Activated naive CD8-positive, alpha-beta T cell (primary cell): ENCODE data around the gene SPATA20.

Source experiments
- H3K27ac Mint-ChIP-seq: one replicate; pipeline ENCODE4 v1.8.0; 2021; ENCODE audit warnings: mixed read lengths
- H3K27me3 Mint-ChIP-seq: one replicate; pipeline ENCODE4 v1.8.0; 2021; ENCODE audit warnings: mixed read lengths
- H3K36me3 Mint-ChIP-seq: one replicate; pipeline ENCODE4 v1.8.0; 2021; ENCODE audit warnings: mixed read lengths
- H3K4me1 Mint-ChIP-seq: one replicate; pipeline ENCODE4 v1.8.0; 2021; ENCODE audit warnings: low read depth, mixed read lengths
- H3K4me3 Mint-ChIP-seq: one replicate; pipeline ENCODE4 v1.8.0; 2021; ENCODE audit warnings: mild to moderate bottlenecking, mixed read lengths
- H3K9me3 Mint-ChIP-seq: one replicate; pipeline ENCODE4 v1.8.0; 2021; ENCODE audit warnings: low read depth, mixed read lengths

SPATA20 gene

DNA sequence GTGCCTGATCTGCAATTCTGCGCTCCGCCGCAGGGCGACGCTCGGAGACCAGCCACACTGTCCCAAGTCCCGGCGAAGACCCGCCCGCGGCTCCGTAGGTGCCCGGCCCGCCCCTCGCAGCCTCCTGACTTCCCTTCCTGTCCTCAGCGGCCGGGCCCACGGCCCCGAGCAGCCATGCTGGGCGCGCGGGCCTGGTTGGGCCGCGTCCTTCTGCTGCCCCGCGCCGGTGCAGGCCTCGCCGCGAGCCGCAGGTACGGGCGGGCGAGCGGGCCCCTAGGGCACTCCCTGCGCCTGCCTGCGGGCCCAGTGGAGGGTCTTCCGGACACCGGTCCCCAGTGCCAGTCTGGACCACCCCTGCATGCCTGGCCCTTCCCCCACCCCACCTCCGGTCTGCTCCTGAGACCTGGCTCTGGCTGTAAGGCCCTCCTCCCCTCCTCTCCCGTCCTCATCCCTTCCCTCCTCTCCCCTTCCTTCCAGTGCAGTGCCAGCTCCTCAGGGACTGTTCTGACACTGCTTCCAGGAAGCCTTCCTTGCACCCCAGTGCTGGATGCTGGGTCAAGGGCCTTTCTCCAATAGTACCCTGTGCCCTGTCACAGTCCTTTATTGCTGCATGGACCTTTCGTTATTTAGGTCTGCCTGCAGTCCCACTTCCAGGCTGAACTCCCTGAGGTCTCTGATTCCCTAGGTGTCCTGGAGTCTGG is at the start of gene SPATA20:
TSS of gene SPATA20 (plus strand) at position 140 of the 701 bp plus-strand sequence. CDS start at position 175, 35 bp downstream.
- H3K4me3 Mint-ChIP-seq: peak within 1 kb of the TSS; percentile 84
- peaks cover 18% of the 10 kb centered on the region for H3K4me1 Mint-ChIP-seq
- H3K36me3 Mint-ChIP-seq: no peaks in the 10 kb centered on the region
- H3K27ac Mint-ChIP-seq: peak within 1 kb of the TSS; percentile 54
- no peaks in the 10 kb centered on the region for H3K9me3 Mint-ChIP-seq
- peaks cover 3% of the 10 kb centered on the region for H3K27me3 Mint-ChIP-seq

GRCh38 chr17:50498021-50498874 is 48.7 kb upstream of the SPATA20 start:
- no peaks in the 10 kb centered on the region for H3K4me1 Mint-ChIP-seq
- H3K27ac Mint-ChIP-seq: no peak overlapping the region
- no peak overlapping the region for H3K4me3 Mint-ChIP-seq
- no peaks in the 10 kb centered on the region for H3K9me3 Mint-ChIP-seq
- H3K27me3 Mint-ChIP-seq: no peaks in the 10 kb centered on the region
- H3K36me3 Mint-ChIP-seq: no peaks in the 10 kb centered on the region

DNA sequence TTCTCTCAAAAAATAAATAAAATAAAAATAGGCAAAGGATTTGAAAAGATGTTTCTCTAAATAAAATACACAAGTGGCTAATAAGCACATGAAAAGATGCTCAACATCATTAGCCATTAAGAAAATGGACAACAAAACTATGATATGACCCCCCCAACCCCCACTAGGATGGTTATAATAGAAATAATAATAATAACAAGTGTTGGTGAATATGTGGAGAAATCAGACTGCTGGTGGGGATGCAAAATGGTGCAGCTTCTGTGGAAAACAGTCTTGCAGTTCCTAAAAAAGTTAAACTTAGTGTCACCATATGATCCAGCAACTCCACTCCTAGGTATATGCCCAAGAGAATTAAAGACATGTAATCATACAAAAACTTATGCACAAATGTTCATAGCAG is 47.7 kb upstream of the SPATA20 start:
- no peak overlapping the region for H3K27ac Mint-ChIP-seq
- no peak overlapping the region for H3K4me3 Mint-ChIP-seq
- H3K27me3 Mint-ChIP-seq: no peaks in the 10 kb centered on the region
- no peaks in the 10 kb centered on the region for H3K9me3 Mint-ChIP-seq
- H3K4me1 Mint-ChIP-seq: peaks cover 7% of the 10 kb centered on the region
- H3K36me3 Mint-ChIP-seq: no peaks in the 10 kb centered on the region

DNA sequence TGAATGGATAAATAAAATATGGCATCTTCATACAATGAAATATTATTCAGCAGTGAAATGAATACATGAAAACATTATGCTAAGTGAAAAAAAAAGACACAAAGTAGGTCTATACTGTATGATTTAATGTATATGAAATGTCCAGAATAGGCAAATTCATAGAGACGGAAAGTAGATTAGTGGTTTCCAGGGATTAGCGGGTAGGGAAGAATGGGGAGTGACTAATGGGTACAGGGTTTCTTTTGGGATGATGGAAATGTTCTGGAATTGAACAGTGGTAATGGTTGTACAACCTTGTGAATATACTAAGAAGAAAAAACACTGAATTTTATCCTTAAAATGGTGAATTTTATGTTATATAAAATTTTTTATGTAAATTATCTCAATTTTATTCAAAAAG is 47.3 kb upstream of the SPATA20 start:
- no peaks in the 10 kb centered on the region for H3K9me3 Mint-ChIP-seq
- H3K4me3 Mint-ChIP-seq: no peak overlapping the region
- H3K27ac Mint-ChIP-seq: no peak overlapping the region
- H3K4me1 Mint-ChIP-seq: peaks cover 11% of the 10 kb centered on the region
- H3K27me3 Mint-ChIP-seq: no peaks in the 10 kb centered on the region
- H3K36me3 Mint-ChIP-seq: no peaks in the 10 kb centered on the region

DNA sequence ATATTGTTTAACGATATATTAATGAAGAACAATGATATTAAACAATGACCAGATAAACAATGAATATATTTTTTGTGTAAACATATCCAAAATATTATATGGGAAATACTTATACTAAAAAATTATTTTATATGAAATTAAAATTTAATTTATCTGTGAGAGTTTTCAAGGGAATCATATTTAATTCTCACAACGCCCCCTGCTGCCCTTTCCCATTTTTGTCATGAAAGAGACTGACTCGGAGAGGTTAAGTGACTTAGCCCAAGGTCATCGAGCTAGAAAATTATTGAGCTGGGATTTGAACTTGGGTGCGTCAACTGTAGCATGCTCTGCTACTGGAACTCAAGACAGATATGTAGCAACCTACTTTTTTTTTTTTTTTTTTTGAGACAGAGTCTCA is 45.9 kb upstream of the SPATA20 start:
- Mint-ChIP-seq H3K27me3 (no peaks in the 10 kb centered on the region), H3K4me3 (no peak overlapping the region), H3K4me1 (peaks cover 24% of the 10 kb centered on the region), H3K27ac (no peak overlapping the region), H3K36me3 (no peaks in the 10 kb centered on the region), H3K9me3 (no peaks in the 10 kb centered on the region)

GRCh38 chr17:50502301-50502990 is 44.5 kb upstream of the SPATA20 start:
- H3K27me3 Mint-ChIP-seq: no peaks in the 10 kb centered on the region
- H3K4me3 Mint-ChIP-seq: no peak overlapping the region
- H3K4me1 Mint-ChIP-seq: peaks cover 24% of the 10 kb centered on the region
- no peaks in the 10 kb centered on the region for H3K9me3 Mint-ChIP-seq
- no peak overlapping the region for H3K27ac Mint-ChIP-seq
- no peaks in the 10 kb centered on the region for H3K36me3 Mint-ChIP-seq

DNA sequence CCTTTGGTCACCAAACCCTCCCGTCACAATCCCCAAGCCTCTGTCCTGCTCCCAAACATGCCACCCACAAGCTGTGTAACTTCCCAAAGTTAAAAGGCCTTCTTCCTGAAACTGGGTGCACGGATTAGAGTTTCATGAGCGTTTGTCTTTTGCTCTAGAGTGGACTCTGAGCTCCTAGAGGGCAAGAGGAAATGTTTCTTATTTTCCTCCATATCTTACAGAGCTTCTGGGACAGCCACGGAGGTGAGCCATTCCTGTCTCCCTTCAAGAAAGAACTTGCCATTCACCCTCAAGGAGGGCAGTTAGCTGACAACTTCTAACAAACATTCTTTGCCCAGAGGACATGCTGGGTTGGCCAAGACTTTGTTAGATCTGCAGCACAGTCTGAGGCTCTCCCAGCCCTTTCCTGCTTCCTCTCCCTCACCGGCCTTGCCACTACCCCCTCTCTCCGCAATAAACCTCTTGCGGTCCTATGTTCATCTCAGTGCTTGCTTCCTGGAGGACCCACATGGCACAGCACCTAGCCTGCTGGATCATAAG is 41.3 kb upstream of the SPATA20 start:
- H3K27ac Mint-ChIP-seq: peak overlapping the region; percentile 46
- H3K27me3 Mint-ChIP-seq: no peaks in the 10 kb centered on the region
- H3K36me3 Mint-ChIP-seq: no peaks in the 10 kb centered on the region
- peaks cover 41% of the 10 kb centered on the region for H3K4me1 Mint-ChIP-seq
- no peaks in the 10 kb centered on the region for H3K9me3 Mint-ChIP-seq
- no peak overlapping the region for H3K4me3 Mint-ChIP-seq

- Mint-ChIP-seq H3K9me3 (no peaks in the 10 kb centered on the region), H3K4me1 (peaks cover 47% of the 10 kb centered on the region), H3K27ac (peak overlapping the region; percentile 28), H3K4me3 (no peak overlapping the region), H3K27me3 (no peaks in the 10 kb centered on the region), H3K36me3 (no peaks in the 10 kb centered on the region)
Measured at GRCh38 chr17:50506298-50506697, 40.7 kb upstream of the SPATA20 start.

DNA sequence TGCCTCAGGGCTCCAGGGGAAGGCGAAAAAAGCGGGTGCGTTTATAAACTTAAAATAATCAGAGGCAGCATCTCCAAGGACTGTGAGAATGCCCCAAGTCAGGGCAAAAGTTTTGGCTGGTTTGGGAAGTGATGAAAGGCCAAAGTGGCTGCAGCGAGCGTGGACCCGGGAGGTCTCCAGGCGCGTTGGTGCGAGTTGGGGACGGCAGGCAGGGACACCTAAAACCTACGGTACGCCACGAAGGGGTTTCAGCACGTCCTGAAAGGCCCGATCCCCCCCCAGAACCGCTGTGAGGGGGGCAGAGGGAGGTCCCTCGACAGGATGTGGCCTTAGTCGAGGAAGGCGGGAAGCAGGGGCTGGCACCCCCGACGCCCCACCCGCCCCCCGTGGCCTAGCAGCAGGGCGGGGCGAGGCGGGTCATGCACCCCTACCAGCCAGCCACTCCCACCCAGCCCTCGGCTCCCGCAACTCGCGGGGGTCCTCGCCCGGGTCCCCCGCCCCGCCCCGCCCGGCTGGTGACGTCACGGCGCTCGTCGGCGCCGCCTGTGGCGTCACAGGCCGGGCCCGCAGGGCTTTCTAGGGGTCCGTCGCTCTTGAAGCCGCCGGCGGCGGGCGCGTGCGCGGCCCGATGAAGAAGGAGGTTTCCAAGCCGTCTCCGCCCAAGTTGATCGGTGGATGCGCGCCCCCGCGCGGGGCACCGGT is 39.0 kb upstream of the SPATA20 start, which contains the start of gene MYCBPAP:
TSS of gene MYCBPAP (plus strand) at position 569 of the 702 bp plus-strand sequence. CDS start 236 bp downstream, outside the sequence.
- Mint-ChIP-seq H3K36me3 (no peaks in the 10 kb centered on the region), H3K27me3 (no peaks in the 10 kb centered on the region), H3K4me1 (peaks cover 54% of the 10 kb centered on the region)

DNA sequence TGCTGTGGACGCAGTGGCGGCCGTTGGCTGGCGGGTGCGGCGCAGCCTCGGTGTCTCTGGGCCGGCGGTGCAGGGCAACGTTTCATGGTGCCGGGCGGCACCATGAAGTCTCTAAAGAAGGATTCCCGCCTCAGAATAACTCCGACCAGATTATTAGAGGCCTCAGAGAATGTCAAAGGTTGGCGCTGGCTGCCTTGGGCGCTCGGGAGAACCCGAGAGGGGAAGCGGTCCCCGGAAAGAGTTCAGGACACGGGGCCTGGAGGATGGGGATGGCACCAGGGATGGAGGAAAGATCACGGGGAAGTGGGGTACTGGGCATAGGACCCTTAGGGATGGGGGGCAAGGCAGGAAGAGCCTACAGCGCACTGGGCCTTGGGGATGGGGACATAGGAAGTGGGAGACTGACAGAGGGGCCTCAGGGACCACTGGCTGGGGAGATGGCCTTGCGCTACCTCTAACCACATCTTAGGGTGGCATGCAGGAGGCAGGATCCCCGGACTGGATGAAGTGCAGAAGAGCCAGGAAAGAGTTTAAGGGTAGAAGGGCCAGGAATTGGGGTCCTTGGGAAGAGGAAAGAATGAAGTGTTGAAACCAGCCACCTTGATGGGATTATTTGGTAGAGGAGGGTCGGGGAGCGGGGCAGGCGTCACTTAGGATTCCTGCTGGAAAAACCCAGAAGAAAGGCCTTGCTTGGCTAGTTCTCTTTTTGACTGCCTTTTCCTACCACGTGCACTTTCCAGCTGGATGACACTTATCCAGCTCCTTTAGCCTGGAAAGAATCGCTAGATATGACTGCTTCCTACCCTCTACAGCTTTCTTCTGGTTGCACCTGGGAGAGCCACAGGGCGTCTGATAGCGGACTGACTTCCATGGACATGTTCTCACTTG is 38.2 kb upstream of the SPATA20 start:
- Mint-ChIP-seq H3K4me1 (peaks cover 50% of the 10 kb centered on the region), H3K4me3 (peak overlapping the region; percentile 95), H3K27ac (peak overlapping the region; percentile 91), H3K27me3 (no peaks in the 10 kb centered on the region), H3K9me3 (no peaks in the 10 kb centered on the region), H3K36me3 (no peaks in the 10 kb centered on the region)

More for the DNA sequence above, 39.0 kb upstream of the SPATA20 start, which contains the start of gene MYCBPAP:
- Mint-ChIP-seq H3K4me3 (peak within 1 kb of the TSS; percentile 95), H3K27ac (peak within 1 kb of the TSS; percentile 91), H3K9me3 (no peaks in the 10 kb centered on the region)

DNA sequence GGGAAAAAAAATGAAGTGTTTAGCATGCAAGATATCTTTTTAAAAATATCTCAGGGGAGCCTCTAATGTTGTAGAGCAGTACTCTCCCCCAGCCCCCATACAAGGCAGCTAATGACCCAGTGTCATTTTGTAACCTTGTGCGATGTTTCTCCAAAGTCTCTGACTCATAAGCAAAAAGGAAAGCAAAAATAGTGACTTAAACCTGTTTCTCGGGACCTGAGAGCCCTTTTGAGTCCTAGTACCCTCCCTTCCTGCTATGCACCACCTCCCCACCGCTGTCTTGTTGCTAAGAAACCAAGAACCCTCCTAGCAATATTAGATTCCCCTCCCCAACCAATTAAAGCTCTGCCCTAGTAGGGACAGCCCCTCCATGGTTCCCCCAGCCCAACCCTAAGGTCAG is 35.9 kb upstream of the SPATA20 start:
- no peaks in the 10 kb centered on the region for H3K36me3 Mint-ChIP-seq
- no peaks in the 10 kb centered on the region for H3K9me3 Mint-ChIP-seq
- H3K27ac Mint-ChIP-seq: no peak overlapping the region
- H3K4me1 Mint-ChIP-seq: peaks cover 30% of the 10 kb centered on the region
- H3K4me3 Mint-ChIP-seq: no peak overlapping the region
- no peaks in the 10 kb centered on the region for H3K27me3 Mint-ChIP-seq

- no peak overlapping the region for H3K27ac Mint-ChIP-seq
- H3K27me3 Mint-ChIP-seq: no peaks in the 10 kb centered on the region
- no peaks in the 10 kb centered on the region for H3K9me3 Mint-ChIP-seq
- H3K4me3 Mint-ChIP-seq: no peak overlapping the region
- H3K4me1 Mint-ChIP-seq: peaks cover 30% of the 10 kb centered on the region
- no peaks in the 10 kb centered on the region for H3K36me3 Mint-ChIP-seq
Measured at GRCh38 chr17:50513495-50513894, 33.5 kb upstream of the SPATA20 start.

- Mint-ChIP-seq H3K27me3 (no peaks in the 10 kb centered on the region), H3K4me3 (no peak overlapping the region), H3K4me1 (peaks cover 22% of the 10 kb centered on the region), H3K9me3 (no peaks in the 10 kb centered on the region), H3K36me3 (no peaks in the 10 kb centered on the region), H3K27ac (no peak overlapping the region)
Measured at GRCh38 chr17:50514388-50514787, 32.6 kb upstream of the SPATA20 start.
